HG02763 (cell line): ENCODE data around the gene CRIM1.

ENCODE experiments used
- ATAC-seq: cut with Tn5 transposase; IDR thresholded peaks from one replicate; pipeline ENCODE4 v1.9.1; 2021; ENCODE audit warnings: mild to moderate bottlenecking, moderate library complexity; ENCODE audit not compliant: unreplicated experiment

CRIM1 gene

GRCh38 chr2:36511858-36512603, 156.5 kb downstream of the CRIM1 start:
- ATAC-seq: peak; percentile 43

DNA sequence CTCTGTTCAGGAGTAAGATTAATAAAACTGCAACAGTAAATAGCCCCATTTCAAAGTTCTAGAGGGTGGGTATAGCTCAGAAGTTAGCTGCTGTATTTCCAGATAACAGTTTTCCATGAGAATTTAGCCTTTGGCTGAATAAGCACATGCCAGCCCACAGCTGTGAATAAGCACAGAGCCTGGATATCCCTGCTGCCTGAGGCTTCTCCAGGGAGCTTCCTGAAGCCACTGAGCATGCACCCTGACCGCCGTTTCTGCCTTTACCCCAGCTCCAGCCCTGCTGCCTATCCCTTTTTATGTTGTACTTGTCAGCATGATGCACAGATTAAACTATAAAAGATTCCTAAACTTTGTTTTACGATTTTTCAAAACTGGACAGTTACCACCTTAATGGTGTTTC, 157.1 kb downstream of the CRIM1 start:
- peak; percentile 11 for ATAC-seq

- ATAC-seq: no peak
These were observed 158.1 kb downstream of the CRIM1 start for GRCh38 chr2:36513661-36514060.

GRCh38 chr2:36515538-36515937, 160.0 kb downstream of the CRIM1 start:
- ATAC-seq: no peak

GRCh38 chr2:36516136-36516870, 160.7 kb downstream of the CRIM1 start:
- ATAC-seq: no peak

DNA sequence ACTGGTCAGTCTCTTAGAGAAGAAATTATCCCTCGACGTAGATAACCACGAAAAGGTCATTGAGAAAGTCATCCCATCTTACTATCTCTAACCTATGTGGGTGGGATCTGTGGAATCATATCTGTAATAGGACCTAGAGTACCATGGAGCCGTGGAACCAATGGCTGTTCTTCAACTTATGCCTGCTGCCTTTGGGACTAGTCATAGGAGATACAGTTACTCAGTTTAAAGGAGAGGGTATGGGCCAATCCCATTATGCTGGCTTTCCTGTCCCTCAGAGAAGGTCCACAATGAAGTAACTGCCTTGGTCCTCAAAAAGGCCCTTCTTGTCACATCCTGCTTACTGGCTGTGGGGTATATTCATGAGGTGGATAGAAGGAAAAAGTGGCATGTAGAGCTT, 164.9 kb downstream of the CRIM1 start:
- no peak for ATAC-seq

DNA sequence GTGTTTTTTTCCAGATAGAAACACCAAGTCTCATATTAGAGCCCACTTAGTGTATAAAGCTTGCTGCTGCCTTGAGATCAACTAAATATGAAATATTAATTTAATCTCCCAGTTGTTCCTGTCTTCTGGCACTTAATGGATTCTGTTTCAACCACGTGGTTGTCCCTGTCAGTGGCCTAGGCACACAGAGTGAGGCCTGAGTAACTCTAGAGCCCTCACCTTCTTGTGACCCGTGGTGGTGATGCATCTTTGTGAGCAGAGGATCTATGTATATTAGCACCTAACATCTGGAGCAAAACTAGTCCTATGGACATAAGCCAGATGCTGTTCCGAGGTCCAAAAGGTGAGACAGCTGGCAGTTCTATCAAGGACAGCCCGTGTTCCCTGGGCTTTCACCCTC, 167.6 kb downstream of the CRIM1 start:
- ATAC-seq: no peak

DNA sequence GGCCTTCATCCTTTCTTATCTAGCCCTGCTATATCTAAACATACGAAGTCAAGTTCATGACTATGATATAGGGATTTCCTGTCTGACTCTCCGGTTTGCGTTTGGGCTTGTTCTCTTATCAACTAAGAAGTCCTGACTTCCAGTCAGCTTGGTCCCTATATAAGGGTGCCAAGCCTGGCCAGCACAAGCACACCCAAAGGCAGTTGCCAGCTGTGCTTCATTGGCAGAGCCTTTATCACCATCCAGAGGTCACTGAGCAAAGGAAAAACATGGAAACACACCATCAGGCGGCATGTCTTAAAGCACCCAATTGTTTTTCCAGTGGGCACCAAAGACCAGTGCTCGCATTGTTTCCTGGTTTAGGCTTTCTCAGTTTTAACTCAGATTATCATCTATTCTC, 169.7 kb downstream of the CRIM1 start:
- no peak for ATAC-seq

DNA sequence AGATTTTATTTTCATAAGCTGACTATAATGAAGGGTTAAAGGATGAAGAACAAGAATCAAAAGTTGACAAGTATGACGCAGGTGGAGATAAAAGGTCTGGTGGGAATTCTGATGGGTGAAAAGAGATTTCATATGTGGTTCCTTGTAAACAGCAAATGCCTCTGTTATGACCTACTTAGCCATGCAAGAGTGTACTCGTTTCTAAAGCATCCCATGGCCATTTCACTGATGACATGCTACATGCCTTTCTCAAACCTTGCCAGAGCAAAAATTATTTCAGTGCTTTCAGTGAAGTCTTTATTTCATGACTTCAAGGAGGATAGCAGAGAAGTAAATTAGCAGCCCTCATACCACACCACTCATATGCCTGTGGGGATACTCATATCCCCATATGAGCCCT, 170.6 kb downstream of the CRIM1 start:
- ATAC-seq: no peak

GRCh38 chr2:36528274-36528673, 172.7 kb downstream of the CRIM1 start:
- peak; percentile 78 for ATAC-seq

DNA sequence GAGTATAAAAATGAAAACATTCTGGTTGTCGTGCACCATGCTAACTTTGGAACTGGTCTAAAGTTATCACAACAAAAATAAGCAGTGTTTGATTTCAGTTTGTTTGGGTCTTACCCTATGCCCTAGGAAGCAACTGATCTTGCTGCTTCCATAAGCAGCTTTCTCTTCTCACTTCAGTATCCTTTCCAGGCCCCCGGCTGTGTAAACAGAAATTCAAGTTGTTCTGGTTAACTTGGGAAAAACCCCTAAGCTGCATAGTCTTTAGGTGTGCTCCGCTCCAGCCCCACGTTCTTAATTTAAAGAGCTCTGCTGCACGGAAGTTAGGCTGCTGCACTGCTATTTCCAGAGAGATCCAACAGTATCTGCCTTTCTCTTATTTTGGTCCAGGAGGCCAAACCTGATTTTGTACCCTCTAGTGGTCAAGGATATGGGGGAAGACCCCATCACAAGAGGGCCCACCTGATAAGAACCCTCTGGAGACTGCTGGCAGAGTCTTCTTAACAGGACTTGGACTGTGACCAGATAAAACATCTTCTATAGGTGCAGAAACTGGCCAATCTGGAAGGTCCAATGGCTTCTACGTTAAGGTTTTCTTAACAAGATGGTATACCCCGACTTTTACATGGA, 173.3 kb downstream of the CRIM1 start:
- ATAC-seq: peak; percentile 18

DNA sequence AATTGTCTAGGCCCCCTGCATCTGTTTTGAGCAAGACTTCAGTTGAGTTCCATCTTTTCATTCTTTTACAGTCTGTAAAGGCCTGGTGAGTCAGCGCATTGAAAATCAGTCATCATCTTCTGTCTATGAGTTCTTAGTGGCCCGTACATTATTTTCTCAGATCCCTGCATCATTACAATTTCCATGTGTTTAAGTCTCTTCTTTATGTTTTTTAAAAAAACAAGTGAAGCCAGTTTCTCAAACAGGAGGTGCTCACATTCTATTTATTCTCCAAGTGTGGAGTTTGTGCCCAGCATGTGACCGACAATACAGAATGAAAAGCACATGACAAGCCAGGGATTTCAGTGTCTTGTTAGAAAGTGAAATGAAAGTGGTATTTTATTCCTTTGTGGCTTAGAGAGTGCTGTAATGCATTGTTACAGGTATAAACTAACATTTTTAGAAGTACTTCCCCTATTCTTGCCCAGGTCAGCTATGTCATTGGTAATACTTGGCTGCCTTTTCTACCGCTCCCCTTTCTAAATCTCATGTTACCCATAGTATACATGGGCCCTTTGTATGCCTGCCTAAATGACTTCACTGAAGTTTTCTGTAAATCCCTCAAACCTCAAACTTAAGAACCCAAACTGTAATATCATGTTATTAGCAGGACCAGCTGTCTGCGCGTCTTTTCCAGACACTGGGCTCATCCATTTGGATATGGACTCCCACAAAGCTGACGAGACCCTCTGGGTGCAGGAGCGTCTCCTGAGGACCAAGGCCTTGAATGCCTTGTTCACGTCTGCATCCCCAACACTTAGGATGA, 174.8 kb downstream of the CRIM1 start:
- ATAC-seq: peak; percentile 58

DNA sequence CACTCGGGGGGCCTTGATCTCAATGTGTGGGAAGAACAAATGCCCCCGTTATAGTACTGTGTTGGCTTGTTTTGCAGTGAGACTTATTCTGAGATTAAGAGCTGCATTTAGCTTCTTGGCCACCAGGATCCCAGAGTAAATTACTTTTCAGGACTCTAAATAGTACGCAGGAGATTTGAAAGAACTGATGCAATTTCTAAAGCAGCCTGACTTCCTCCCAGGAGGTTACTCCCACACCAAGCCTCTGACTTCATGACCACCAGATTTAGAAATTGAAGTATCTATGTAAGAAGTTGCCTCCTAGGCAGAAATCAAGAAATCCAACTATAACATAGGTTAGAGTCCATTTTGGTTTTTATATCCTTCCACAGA, 175.4 kb downstream of the CRIM1 start:
- ATAC-seq: no peak

DNA sequence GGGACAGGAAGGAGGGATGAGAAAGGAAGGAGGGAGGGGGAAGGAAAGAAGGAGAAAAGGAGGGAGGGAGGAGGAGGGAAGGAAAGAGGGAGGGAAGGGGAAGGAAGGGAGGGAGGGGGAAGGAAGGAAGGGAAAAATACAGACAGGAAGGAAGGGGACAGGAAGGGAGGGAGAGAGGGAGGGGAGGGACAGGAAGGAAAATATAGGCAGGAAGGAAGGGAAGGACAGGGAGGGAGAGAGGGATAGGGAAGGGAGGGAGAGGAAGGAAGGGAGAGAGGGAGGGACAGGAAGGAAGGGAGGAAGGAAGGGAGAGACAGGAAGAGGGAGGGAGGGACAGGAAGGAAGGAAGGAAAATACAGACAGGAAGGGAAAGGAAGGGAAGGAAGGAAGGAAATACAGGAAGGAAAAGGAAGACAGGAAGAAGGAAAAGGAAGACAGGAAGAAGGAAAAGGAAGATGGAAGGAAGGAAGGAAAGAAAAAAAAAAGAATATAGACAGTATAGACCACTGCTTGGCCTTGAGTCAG, 178.8 kb downstream of the CRIM1 start:
- no peak for ATAC-seq

- no peak for ATAC-seq
These were observed 179.5 kb downstream of the CRIM1 start for GRCh38 chr2:36535099-36535498.

GRCh38 chr2:36536776-36537175, 181.2 kb downstream of the CRIM1 start:
- ATAC-seq: no peak

DNA sequence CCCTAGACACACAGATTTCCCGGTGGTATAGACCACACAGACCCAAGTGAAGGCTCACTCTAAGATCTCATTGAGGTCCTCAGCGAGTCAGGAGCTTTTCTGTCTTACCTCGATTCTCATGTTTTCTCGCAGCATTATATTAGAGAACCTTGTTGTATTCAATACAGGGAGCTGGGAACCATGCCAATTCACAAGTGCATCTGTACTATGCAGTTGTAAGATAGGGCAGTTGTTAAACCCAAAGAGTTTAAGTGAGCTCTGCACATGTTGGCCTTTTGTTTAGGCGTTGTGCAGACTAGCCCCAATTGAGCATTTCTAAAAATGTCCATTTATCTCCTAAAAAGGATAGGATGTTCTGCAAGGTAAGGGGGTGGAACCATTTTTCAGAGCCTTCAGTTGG, 182.8 kb downstream of the CRIM1 start:
- no peak for ATAC-seq

DNA sequence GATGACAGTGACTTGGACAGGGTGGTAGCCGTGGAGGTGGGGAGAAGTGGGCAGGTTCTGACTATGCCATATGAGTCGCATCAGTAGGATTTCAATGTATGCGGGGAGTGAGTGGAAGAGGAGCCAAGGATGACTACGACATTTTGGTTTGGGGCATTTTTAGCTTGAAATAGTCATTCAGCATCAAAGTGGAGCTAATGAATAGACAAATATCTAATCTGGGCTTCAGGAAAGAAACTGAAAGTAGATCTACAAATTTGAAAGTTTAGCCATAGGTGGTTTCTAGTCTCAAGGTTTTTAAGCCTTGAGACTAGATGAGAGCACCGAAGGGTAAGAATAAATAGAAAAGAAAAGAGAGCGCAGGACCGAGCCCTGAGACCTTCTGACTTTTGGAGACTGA, 184.1 kb downstream of the CRIM1 start:
- ATAC-seq: peak; percentile 65

- ATAC-seq: no peak
These were observed 185.6 kb downstream of the CRIM1 start for GRCh38 chr2:36540986-36541754.

GRCh38 chr2:36541891-36542595, 186.5 kb downstream of the CRIM1 start:
- no peak for ATAC-seq
